Heart left ventricle (tissue), 16 donors: Measurements from ENCODE around the gene EPO. TPM values are rescaled to one million over a fixed set of nuclear protein-coding genes. Genes with fewer than 3 reads are reported as not detected.

Experiments used
- ATAC-seq, 4 donors: fragments of 200-7000 bp; cut with Tn5 transposase; one replicate each; pipeline ENCODE4 v1.9.1; 2020 to 2022; ENCODE audit warnings: moderate library complexity in 4 of 4, mild to moderate bottlenecking in 3 of 4, moderate number of reproducible peaks in 1 of 4
- DNase-seq, 5 donors: peaks; one replicate each; pipeline ENCODE4 v3.0.0-alpha.2; 2020
- H3K27ac ChIP-seq, 12 donors: fragments of 200-600 bp; sonication (generic) in 4 of 12; one replicate each; pipeline versions ENCODE4 v1.5.0 to v1.8.0; 2016 to 2022; ENCODE audit warnings: mild to moderate bottlenecking in 2 of 12
- H3K27me3 ChIP-seq, 9 donors: fragments of 200-600 bp; sonication (generic) in 2 of 9; one replicate each; pipeline versions ENCODE4 v1.5.1 to v1.8.0; 2016 to 2022; ENCODE audit warnings: mild to moderate bottlenecking in 3 of 9
- H3K36me3 ChIP-seq, 9 donors: fragments of 200-600 bp; sonication (generic) in 2 of 9; one replicate each; pipeline versions ENCODE4 v1.5.0 to v1.8.0; 2018 to 2022; ENCODE audit warnings: mild to moderate bottlenecking in 2 of 9
- H3K4me1 ChIP-seq, 12 donors: fragments of 200-600 bp; sonication (generic) in 4 of 12; one replicate each; pipeline versions ENCODE4 v1.5.0 to v1.8.0; 2016 to 2022; ENCODE audit warnings: mild to moderate bottlenecking in 3 of 12
- H3K4me3 ChIP-seq, 12 donors: fragments of 200-600 bp; sonication (generic) in 4 of 12; one replicate each; pipeline versions ENCODE4 v1.5.0 to v1.8.0; 2017 to 2022; ENCODE audit warnings: mild to moderate bottlenecking in 9 of 12, moderate library complexity in 4 of 12
- H3K9me3 ChIP-seq, 12 donors: fragments of 200-600 bp; sonication (generic) in 4 of 12; one replicate each; pipeline versions ENCODE4 v1.5.0 to v1.8.0; 2016 to 2022; ENCODE audit warnings: mild to moderate bottlenecking in 1 of 12
- POLR2A ChIP-seq, 2 donors: fragments of 450-650 bp; IDR thresholded peaks; one replicate each; pipeline ENCODE4 v1.6.1; 2017; ENCODE audit warnings: antibody characterized with exemption in 2 of 2, mild to moderate bottlenecking in 2 of 2, moderate library complexity in 2 of 2
- WGBS, 4 donors: extraction: QIAGEN DNeasy Blood & Tissue Kit in 2 of 4; methylation state at CpG; one replicate each; pipeline versions ENCODE4 v1.1.5 to v1.1.7; 2013 to 2018; 5-methylcytosine and 5-hydroxymethylcytosine counted together
- intact Hi-C, 10 donors: fragments of 100-400 bp; cut with DNase I; formaldehyde crosslinking; loops; one replicate each; pipeline versions ENCODE4 v1.11.1 to v1.14.2; 2022
- polyA plus RNA-seq, 2 donors: library from polyadenylated mRNA; stranded (reverse); fragments of 200-250 nt; gene quantifications; one replicate each; pipeline ENCODE4 v1.2.3, GENCODE V29; 2013
- total RNA-seq, 9 donors: library from RNA; depleted of rRNA in 2 of 9; stranded (reverse); fragments of >200 nt in 2 of 9; fragmentation: NEBNext Ultra II Directional in 3 of 9; extraction: Animal tissue kit (Norgen Biotek cat#: 25700) in 3 of 9; gene quantifications; one replicate each; pipeline versions ENCODE4 v1.1.0 to v1.2.4, GENCODE V29; 2016 to 2023
- TF ChIP-seq, protein P1 (sequence below), 12 donors: fragments of 200-600 bp; sonication (generic) in 4 of 12; IDR thresholded peaks; one replicate each; pipeline versions ENCODE4 v1.5.0 to v1.8.0; 2018 to 2022; ENCODE audit warnings: antibody characterized with exemption in 12 of 12, mild to moderate bottlenecking in 5 of 12
- donor health status: ischemic (EF 13 %, LVEDD 7.1; RV severe dilation, severe dysfunction).
- donor health status: healthy with polysubstance abuse.
- donor health status: DM: no; HTN: yes; CAD: no.
- donor health status: DM: no; HTN: no; CAD: no.
- donor health status: ischemic (EF 25% LVEDD 6.9; RV normal size, moderate dysfunction).
- donor health status: ischemic (EF 25% LVEDD 5.7; RV mildly dilated, moderate dysfunction).
- donor health status: healthy.
- donor health status: DM: yes; HTN: yes; CAD: no.
- donor health status: ischemic (EF 35%, LVEDD 5.7; RV mildly dilated, moderate dysfunction).
- donor health status: nonischemic (EF 11% LVEDD 7.7; RV severe dilation, severe dysfunction).
- donor health status: DM: yes; HTN: yes; CAD: no.
- donor health status: PGD.
- donor health status: ischemic (EF 29% LVEDD 5.4; RV normal size, mild dysfunction).
- donor health status: nonischemic (EF 23%, LVEDD 6.1; RV moderate dilation, normal function).

Gene EPO
- total and polyA plus RNA-seq, 11 donors, result not detected

DNA sequence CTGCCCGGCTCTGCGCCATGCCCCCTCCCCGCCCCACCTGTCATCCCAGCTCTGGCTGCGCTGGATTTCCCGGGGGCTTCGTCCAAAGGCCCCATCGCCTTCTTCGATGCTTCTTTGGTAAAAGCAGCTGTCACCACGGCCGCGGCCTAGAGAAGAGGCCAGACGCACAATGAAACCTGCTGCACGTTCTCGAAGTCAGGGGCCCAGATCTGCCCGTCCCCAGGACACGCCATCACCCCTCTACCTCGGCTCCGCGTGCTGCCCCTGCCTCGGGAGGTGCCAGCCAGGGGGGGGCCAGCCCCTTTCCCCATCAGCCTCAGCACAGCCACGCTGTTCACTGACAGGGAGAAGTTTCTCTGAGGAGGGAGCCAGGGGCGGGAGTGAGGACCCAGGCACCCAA, 33.0 kb upstream of the EPO start:
- intact Hi-C loops, result loop anchor here in 2 of 10 donors (5.0 kb wide), 2 partner anchors 65 to 125 kb away; no protein-coding TSS in a partner anchor

DNA sequence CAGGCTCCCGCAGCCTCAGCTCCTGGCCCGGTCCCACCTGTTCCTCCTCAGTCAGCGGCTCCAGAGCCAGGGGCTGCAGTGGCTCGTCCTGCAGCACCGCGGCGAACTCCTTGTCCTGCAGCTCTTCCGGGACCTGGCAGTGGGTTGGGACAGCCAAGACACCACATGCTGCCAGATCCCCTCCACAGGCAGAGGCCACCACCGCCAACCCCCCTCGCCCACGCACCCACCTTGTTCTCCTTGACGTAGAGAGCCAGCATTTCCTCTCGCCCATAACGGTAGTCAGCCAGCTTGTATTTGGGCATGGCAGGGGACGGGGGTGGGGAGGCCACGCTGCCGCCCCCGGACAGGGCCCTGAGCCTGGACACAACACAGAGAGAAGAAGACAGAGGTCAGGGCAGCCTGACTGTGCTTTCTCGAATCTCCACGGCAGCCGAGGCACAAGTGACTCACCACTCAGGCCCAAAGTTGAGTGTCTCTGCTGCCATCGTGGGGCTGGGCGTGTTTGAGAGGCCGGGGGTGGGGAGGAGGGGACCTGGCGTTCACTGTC, 32.4 kb upstream of the EPO start:
- no peak overlapping the region for H3K4me3 ChIP-seq
- intact Hi-C loops, result loop anchor here in 2 of 10 donors (5.0 kb wide), 2 partner anchors 66 to 126 kb away; no protein-coding TSS in a partner anchor
- ATAC-seq (no peak), DNase-seq (peak in 1 of 5 donors; percentile 25)
- H3K9me3 ChIP-seq, result no peaks in the 10 kb centered on the region
- TF ChIP-seq, protein P1, sequence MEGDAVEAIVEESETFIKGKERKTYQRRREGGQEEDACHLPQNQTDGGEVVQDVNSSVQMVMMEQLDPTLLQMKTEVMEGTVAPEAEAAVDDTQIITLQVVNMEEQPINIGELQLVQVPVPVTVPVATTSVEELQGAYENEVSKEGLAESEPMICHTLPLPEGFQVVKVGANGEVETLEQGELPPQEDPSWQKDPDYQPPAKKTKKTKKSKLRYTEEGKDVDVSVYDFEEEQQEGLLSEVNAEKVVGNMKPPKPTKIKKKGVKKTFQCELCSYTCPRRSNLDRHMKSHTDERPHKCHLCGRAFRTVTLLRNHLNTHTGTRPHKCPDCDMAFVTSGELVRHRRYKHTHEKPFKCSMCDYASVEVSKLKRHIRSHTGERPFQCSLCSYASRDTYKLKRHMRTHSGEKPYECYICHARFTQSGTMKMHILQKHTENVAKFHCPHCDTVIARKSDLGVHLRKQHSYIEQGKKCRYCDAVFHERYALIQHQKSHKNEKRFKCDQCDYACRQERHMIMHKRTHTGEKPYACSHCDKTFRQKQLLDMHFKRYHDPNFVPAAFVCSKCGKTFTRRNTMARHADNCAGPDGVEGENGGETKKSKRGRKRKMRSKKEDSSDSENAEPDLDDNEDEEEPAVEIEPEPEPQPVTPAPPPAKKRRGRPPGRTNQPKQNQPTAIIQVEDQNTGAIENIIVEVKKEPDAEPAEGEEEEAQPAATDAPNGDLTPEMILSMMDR (IDR thresholded peaks at IDR 0.05), result no peak
- TF ChIP-seq POLR2A (IDR thresholded peaks at IDR 0.05), result no peak
- peaks cover 5 to 51% (median 39%) of the 10 kb centered on the region in 12 donors for H3K4me1 ChIP-seq
- H3K36me3 ChIP-seq, result peaks cover 3 to 66% (median 60%) of the 10 kb centered on the region in 9 donors
- 78 to 85% (median 82%) methylated on average over 21 to 25 of the region's 25 CpGs for WGBS, 4 donors
- H3K27me3 ChIP-seq, result no peaks in the 10 kb centered on the region
- no peak overlapping the region for H3K27ac ChIP-seq

More for the DNA sequence above, 33.0 kb upstream of the EPO start:
- Histone ChIP-seq H3K27ac (no peak overlapping the region), H3K4me3 (no peak overlapping the region), H3K27me3 (no peaks in the 10 kb centered on the region), H3K4me1 (peaks cover 5 to 46% (median 33%) of the 10 kb centered on the region in 12 donors), H3K9me3 (no peaks in the 10 kb centered on the region), H3K36me3 (peaks cover 3 to 72% (median 66%) of the 10 kb centered on the region in 9 donors)
- WGBS, 4 donors, result 88 to 92% (median 91%) methylated on average over 17 to 22 of the region's 22 CpGs
- DNase-seq (peak in 1 of 5 donors; percentile 28), ATAC-seq (no peak)
- TF ChIP-seq, protein P1 (IDR thresholded peaks at IDR 0.05), result no peak
- no peak for TF ChIP-seq POLR2A (IDR thresholded peaks at IDR 0.05)

DNA sequence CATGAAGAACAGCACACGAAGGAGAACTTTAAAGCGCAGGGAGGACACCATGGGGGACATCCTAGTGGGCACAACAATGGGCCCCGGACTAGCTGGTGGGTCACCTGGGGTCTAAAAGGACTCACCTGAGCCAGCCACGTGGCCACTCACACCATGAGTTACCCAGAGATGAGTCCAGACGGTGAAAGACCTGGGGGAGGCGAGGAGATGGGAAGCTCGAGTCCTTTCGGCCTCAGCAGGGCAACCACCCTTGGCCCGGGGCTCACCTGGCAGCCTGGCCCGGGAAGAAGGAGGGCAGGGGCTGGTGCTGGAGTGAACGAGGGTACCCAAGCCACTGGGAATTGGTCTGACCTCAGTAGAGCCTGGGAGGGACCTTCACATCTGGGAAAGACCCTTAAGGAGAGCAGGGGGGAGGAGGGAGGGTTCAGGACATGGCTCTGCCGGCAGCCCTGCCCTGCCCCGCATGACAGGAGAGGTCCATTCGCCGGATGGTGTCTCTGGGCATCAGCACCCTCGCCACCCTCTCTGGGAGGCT, 31.9 kb upstream of the EPO start:
- ATAC-seq (no peak), DNase-seq (no peak)
- H3K36me3 ChIP-seq, result peaks cover 0 to 61% (median 54%) of the 10 kb centered on the region in 9 donors
- no peaks in the 10 kb centered on the region for H3K9me3 ChIP-seq
- WGBS, 4 donors, result 80 to 89% (median 84%) methylated on average over 13 to 16 of the region's 16 CpGs
- peaks cover 5 to 57% (median 44%) of the 10 kb centered on the region in 12 donors for H3K4me1 ChIP-seq
- H3K27ac ChIP-seq, result peak overlapping the region in 1 of 12 donors; percentile 7
- intact Hi-C loops, result loop anchor here in 2 of 10 donors (5.0 kb wide), 2 partner anchors 66 to 126 kb away; no protein-coding TSS in a partner anchor
- H3K27me3 ChIP-seq, result no peaks in the 10 kb centered on the region
- TF ChIP-seq, protein P1 (IDR thresholded peaks at IDR 0.05), result no peak
- no peak for TF ChIP-seq POLR2A (IDR thresholded peaks at IDR 0.05)
- no peak overlapping the region for H3K4me3 ChIP-seq
